Measurements from ENCODE around the gene FBXL17. TPM values are rescaled to one million over a fixed set of nuclear protein-coding genes. Genes with fewer than 3 reads are reported as not detected.

Gene FBXL17
- total RNA-seq, 1 experiment from 2014 or later: 11.6 TPM

- ChIA-PET POLR2A (no interaction called here), CTCF (no interaction called here)
- intact Hi-C loops (cut with micrococcal nuclease; ENCODE audit: unreplicated experiment): no loop called here
- no TSS peak for BruUV-seq (replicated peaks)
- Histone ChIP-seq H3K4me3 (ENCODE audit: low read depth, low read length) (no peak overlapping the region), H3K4me1 (no peaks in the 10 kb centered on the region), H3K9me3 (no peaks in the 10 kb centered on the region), H3K36me3 (ENCODE audit: control insufficient read depth, insufficient read depth, low read length) (no peaks in the 10 kb centered on the region), H3K27me3 (replicated peaks; ENCODE audit: control insufficient read depth, insufficient read depth, low read length) (no peaks in the 10 kb centered on the region)
- TF ChIP-seq, protein P1, sequence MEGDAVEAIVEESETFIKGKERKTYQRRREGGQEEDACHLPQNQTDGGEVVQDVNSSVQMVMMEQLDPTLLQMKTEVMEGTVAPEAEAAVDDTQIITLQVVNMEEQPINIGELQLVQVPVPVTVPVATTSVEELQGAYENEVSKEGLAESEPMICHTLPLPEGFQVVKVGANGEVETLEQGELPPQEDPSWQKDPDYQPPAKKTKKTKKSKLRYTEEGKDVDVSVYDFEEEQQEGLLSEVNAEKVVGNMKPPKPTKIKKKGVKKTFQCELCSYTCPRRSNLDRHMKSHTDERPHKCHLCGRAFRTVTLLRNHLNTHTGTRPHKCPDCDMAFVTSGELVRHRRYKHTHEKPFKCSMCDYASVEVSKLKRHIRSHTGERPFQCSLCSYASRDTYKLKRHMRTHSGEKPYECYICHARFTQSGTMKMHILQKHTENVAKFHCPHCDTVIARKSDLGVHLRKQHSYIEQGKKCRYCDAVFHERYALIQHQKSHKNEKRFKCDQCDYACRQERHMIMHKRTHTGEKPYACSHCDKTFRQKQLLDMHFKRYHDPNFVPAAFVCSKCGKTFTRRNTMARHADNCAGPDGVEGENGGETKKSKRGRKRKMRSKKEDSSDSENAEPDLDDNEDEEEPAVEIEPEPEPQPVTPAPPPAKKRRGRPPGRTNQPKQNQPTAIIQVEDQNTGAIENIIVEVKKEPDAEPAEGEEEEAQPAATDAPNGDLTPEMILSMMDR (IDR thresholded peaks at IDR 0.05; ENCODE audit: insufficient read depth in 1 of 2, low read depth in 1 of 2, low read length in 1 of 2, severe bottlenecking in 1 of 2, unreplicated experiment in 1 of 2): no peak
- no peak overlapping the region for H3K4me3 Mint-ChIP-seq (ENCODE audit: unreplicated experiment)
- no peak for DNase-seq
- no peak overlapping the region for H3K27ac Mint-ChIP-seq (ENCODE audit: unreplicated experiment)
- no peaks in the 10 kb centered on the region for H3K27me3 Mint-ChIP-seq (ENCODE audit: insufficient read depth, unreplicated experiment)
- peaks cover 7% of the 10 kb centered on the region for H3K4me1 Mint-ChIP-seq (ENCODE audit: low read depth, unreplicated experiment)
- no peaks in the 10 kb centered on the region for H3K9me3 Mint-ChIP-seq (ENCODE audit: unreplicated experiment)
- no peaks in the 10 kb centered on the region for H3K36me3 Mint-ChIP-seq (ENCODE audit: insufficient read depth, unreplicated experiment)
Observed at GRCh38 chr5:108193021-108193795, 188.7 kb downstream of the FBXL17 start.

DNA sequence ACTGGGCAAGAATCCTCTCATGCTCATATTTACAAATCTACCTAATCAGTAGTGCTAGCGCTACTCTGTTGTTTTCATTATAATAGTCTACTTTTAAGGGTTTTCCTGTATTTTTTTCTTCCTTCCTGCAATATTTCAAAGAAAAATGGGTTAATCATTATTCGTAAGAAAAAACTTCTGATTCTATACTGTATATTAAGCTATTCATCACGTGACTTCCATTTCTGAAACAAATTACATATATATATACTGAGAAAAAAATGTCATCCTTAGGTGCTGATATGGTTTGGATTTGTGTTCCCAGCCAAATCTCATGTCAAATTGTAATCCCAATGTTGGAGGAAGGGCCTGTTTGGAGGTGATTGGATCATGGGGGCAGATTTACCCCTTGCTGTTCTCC is 197.0 kb downstream of the FBXL17 start:
- no peak overlapping the region for H3K4me3 Mint-ChIP-seq (ENCODE audit: unreplicated experiment)
- no peaks in the 10 kb centered on the region for H3K4me1 Mint-ChIP-seq (ENCODE audit: low read depth, unreplicated experiment)
- CTCF ChIA-PET: no interaction called here
- Histone ChIP-seq H3K4me3 (ENCODE audit: low read depth, low read length) (no peak overlapping the region), H3K36me3 (ENCODE audit: control insufficient read depth, insufficient read depth, low read length) (no peaks in the 10 kb centered on the region), H3K27me3 (replicated peaks; ENCODE audit: control insufficient read depth, insufficient read depth, low read length) (no peaks in the 10 kb centered on the region), H3K9me3 (no peaks in the 10 kb centered on the region), H3K4me1 (no peaks in the 10 kb centered on the region)
- intact Hi-C loops (cut with micrococcal nuclease; ENCODE audit: unreplicated experiment): no loop called here
- DNase-seq: no peak
- POLR2A ChIA-PET: no interaction called here
- no TSS peak for BruUV-seq (replicated peaks)
- no peak overlapping the region for H3K27ac Mint-ChIP-seq (ENCODE audit: unreplicated experiment)
- no peaks in the 10 kb centered on the region for H3K9me3 Mint-ChIP-seq (ENCODE audit: unreplicated experiment)
- TF ChIP-seq, protein P1 (IDR thresholded peaks at IDR 0.05; ENCODE audit: insufficient read depth in 1 of 2, low read depth in 1 of 2, low read length in 1 of 2, severe bottlenecking in 1 of 2, unreplicated experiment in 1 of 2): no peak
- H3K27me3 Mint-ChIP-seq (ENCODE audit: insufficient read depth, unreplicated experiment): no peaks in the 10 kb centered on the region
- no peaks in the 10 kb centered on the region for H3K36me3 Mint-ChIP-seq (ENCODE audit: insufficient read depth, unreplicated experiment)

DNA sequence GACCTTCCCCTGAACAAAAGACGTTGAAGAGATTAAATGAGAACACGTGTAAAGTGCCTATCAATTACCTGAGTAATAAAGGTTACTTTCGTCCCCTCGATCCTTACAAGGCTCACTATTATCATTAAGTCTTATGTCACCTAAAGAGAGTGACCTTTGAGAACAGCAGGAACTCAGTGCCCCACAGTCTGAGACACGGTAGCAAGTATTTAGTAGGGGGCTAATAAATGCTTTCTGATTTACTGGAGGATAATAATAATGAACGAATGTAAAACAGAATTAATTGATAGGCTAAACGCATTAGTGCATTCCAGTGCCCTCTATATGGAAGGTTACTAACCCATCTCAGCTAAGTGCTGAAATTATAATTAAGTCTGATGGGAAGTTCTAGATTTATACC is 199.9 kb downstream of the FBXL17 start:
- no peaks in the 10 kb centered on the region for H3K4me1 ChIP-seq
- no TSS peak for BruUV-seq (replicated peaks)
- H3K9me3 ChIP-seq: no peaks in the 10 kb centered on the region
- Mint-ChIP-seq H3K36me3 (ENCODE audit: insufficient read depth, unreplicated experiment) (no peaks in the 10 kb centered on the region), H3K4me3 (ENCODE audit: unreplicated experiment) (no peak overlapping the region), H3K27ac (ENCODE audit: unreplicated experiment) (no peak overlapping the region), H3K9me3 (ENCODE audit: unreplicated experiment) (no peaks in the 10 kb centered on the region), H3K4me1 (ENCODE audit: low read depth, unreplicated experiment) (no peaks in the 10 kb centered on the region), H3K27me3 (ENCODE audit: insufficient read depth, unreplicated experiment) (no peaks in the 10 kb centered on the region)
- intact Hi-C loops (cut with micrococcal nuclease; ENCODE audit: unreplicated experiment): no loop called here
- no peaks in the 10 kb centered on the region for H3K27me3 ChIP-seq (replicated peaks; ENCODE audit: control insufficient read depth, insufficient read depth, low read length)
- POLR2A ChIA-PET: no interaction called here
- CTCF ChIA-PET: no interaction called here
- no peak for DNase-seq
- H3K4me3 ChIP-seq (ENCODE audit: low read depth, low read length): no peak overlapping the region
- TF ChIP-seq, protein P1 (IDR thresholded peaks at IDR 0.05; ENCODE audit: insufficient read depth in 1 of 2, low read depth in 1 of 2, low read length in 1 of 2, severe bottlenecking in 1 of 2, unreplicated experiment in 1 of 2): no peak
- H3K36me3 ChIP-seq (ENCODE audit: control insufficient read depth, insufficient read depth, low read length): no peaks in the 10 kb centered on the region

Data from Caco-2 (cell line).